ENCODE data around the gene NOVA2.

Gene NOVA2

GRCh38 chr19:45985321-45985720, 11.7 kb upstream of the NOVA2 start:
- ATAC-seq (ENCODE audit: insufficient read depth, low read depth) (no peak), DNase-seq (no peak)
- Histone ChIP-seq H3K79me2 (ENCODE audit: insufficient read depth, low read length) (no peaks in the 10 kb centered on the region), H4K20me1 (ENCODE audit: insufficient read depth, low read length) (no peaks in the 10 kb centered on the region), H3K4me3 (ENCODE audit: low read depth in 1 of 2, low read length in 2 of 2) (no peak overlapping the region), H2AFZ (ENCODE audit: low read depth, low read length) (no peak overlapping the region), H3K4me2 (ENCODE audit: insufficient read depth, low read length) (no peak overlapping the region), H3K9ac (ENCODE audit: low read depth, low read length) (no peak overlapping the region), H3K4me1 (ENCODE audit: insufficient read depth, low read length) (no peaks in the 10 kb centered on the region), H3K9me3 (ENCODE audit: insufficient read depth, low read length, severe bottlenecking) (no peaks in the 10 kb centered on the region), H3K27ac (ENCODE audit: low read length) (no peak overlapping the region), H3K36me3 (ENCODE audit: insufficient read depth, low read length) (no peaks in the 10 kb centered on the region), H3K27me3 (ENCODE audit: insufficient read depth, low read length, poor library complexity) (peaks cover 2% of the 10 kb centered on the region)
- no peak for TF ChIP-seq EZH2 (IDR thresholded peaks at IDR 0.05; ENCODE audit: borderline replicate concordance, low read depth, low read length, severe bottlenecking)
- no peak for TF ChIP-seq CTCF (IDR thresholded peaks at IDR 0.05; ENCODE audit: borderline replicate concordance, extremely low read depth, low read length, poor library complexity, severe bottlenecking)

GRCh38 chr19:45981350-45981749, 7.7 kb upstream of the NOVA2 start:
- Histone ChIP-seq H3K79me2 (ENCODE audit: insufficient read depth, low read length) (no peaks in the 10 kb centered on the region), H3K4me2 (ENCODE audit: insufficient read depth, low read length) (no peak overlapping the region), H3K4me1 (ENCODE audit: insufficient read depth, low read length) (no peaks in the 10 kb centered on the region), H4K20me1 (ENCODE audit: insufficient read depth, low read length) (no peaks in the 10 kb centered on the region), H3K27ac (ENCODE audit: low read length) (no peak overlapping the region), H3K9ac (ENCODE audit: low read depth, low read length) (no peak overlapping the region), H3K36me3 (ENCODE audit: insufficient read depth, low read length) (no peaks in the 10 kb centered on the region), H3K4me3 (ENCODE audit: low read depth in 1 of 2, low read length in 2 of 2) (no peak overlapping the region), H3K27me3 (ENCODE audit: insufficient read depth, low read length, poor library complexity) (no peaks in the 10 kb centered on the region), H3K9me3 (ENCODE audit: insufficient read depth, low read length, severe bottlenecking) (no peaks in the 10 kb centered on the region), H2AFZ (ENCODE audit: low read depth, low read length) (no peak overlapping the region)
- ATAC-seq (ENCODE audit: insufficient read depth, low read depth) = no peak
- no peak for TF ChIP-seq EZH2 (IDR thresholded peaks at IDR 0.05; ENCODE audit: borderline replicate concordance, low read depth, low read length, severe bottlenecking)
- no peak for TF ChIP-seq CTCF (IDR thresholded peaks at IDR 0.05; ENCODE audit: borderline replicate concordance, extremely low read depth, low read length, poor library complexity, severe bottlenecking)
- no peak for DNase-seq

GRCh38 chr19:45978156-45978555, 4.5 kb upstream of the NOVA2 start:
- no peaks in the 10 kb centered on the region for H3K27me3 ChIP-seq (ENCODE audit: insufficient read depth, low read length, poor library complexity)
- no peak for DNase-seq
- H3K4me2 ChIP-seq (ENCODE audit: insufficient read depth, low read length) = no peak overlapping the region
- TF ChIP-seq CTCF (IDR thresholded peaks at IDR 0.05; ENCODE audit: borderline replicate concordance, extremely low read depth, low read length, poor library complexity, severe bottlenecking) (no peak), EZH2 (IDR thresholded peaks at IDR 0.05; ENCODE audit: borderline replicate concordance, low read depth, low read length, severe bottlenecking) (no peak)
- no peak overlapping the region for H3K4me3 ChIP-seq (ENCODE audit: low read depth in 1 of 2, low read length in 2 of 2)
- no peak overlapping the region for H3K9ac ChIP-seq (ENCODE audit: low read depth, low read length)
- no peaks in the 10 kb centered on the region for H3K9me3 ChIP-seq (ENCODE audit: insufficient read depth, low read length, severe bottlenecking)
- no peak overlapping the region for H3K27ac ChIP-seq (ENCODE audit: low read length)
- no peaks in the 10 kb centered on the region for H3K79me2 ChIP-seq (ENCODE audit: insufficient read depth, low read length)
- no peaks in the 10 kb centered on the region for H3K4me1 ChIP-seq (ENCODE audit: insufficient read depth, low read length)
- H4K20me1 ChIP-seq (ENCODE audit: insufficient read depth, low read length) = no peaks in the 10 kb centered on the region
- no peak for ATAC-seq (ENCODE audit: insufficient read depth, low read depth)
- no peaks in the 10 kb centered on the region for H3K36me3 ChIP-seq (ENCODE audit: insufficient read depth, low read length)
- no peak overlapping the region for H2AFZ ChIP-seq (ENCODE audit: low read depth, low read length)

- no peak overlapping the region for H3K9ac ChIP-seq (ENCODE audit: low read depth, low read length)
- no peaks in the 10 kb centered on the region for H3K4me1 ChIP-seq (ENCODE audit: insufficient read depth, low read length)
- peaks cover 12% of the 10 kb centered on the region for H3K27me3 ChIP-seq (ENCODE audit: insufficient read depth, low read length, poor library complexity)
- H3K9me3 ChIP-seq (ENCODE audit: insufficient read depth, low read length, severe bottlenecking) = no peaks in the 10 kb centered on the region
- no peak overlapping the region for H3K27ac ChIP-seq (ENCODE audit: low read length)
- ATAC-seq (ENCODE audit: insufficient read depth, low read depth) (no peak), DNase-seq (no peak)
- no peak overlapping the region for H3K4me2 ChIP-seq (ENCODE audit: insufficient read depth, low read length)
- H4K20me1 ChIP-seq (ENCODE audit: insufficient read depth, low read length) = peaks cover 1% of the 10 kb centered on the region; the same call in 1 of the 2 replicates
- H2AFZ ChIP-seq (ENCODE audit: low read depth, low read length) = no peak overlapping the region
- H3K79me2 ChIP-seq (ENCODE audit: insufficient read depth, low read length) = no peaks in the 10 kb centered on the region
- TF ChIP-seq CTCF (IDR thresholded peaks at IDR 0.05; ENCODE audit: borderline replicate concordance, extremely low read depth, low read length, poor library complexity, severe bottlenecking) (no peak), EZH2 (IDR thresholded peaks at IDR 0.05; ENCODE audit: borderline replicate concordance, low read depth, low read length, severe bottlenecking) (no peak)
- H3K36me3 ChIP-seq (ENCODE audit: insufficient read depth, low read length) = no peaks in the 10 kb centered on the region
- no peak overlapping the region for H3K4me3 ChIP-seq (ENCODE audit: low read depth in 1 of 2, low read length in 2 of 2)
Measured at GRCh38 chr19:45976178-45976577, 2.5 kb upstream of the NOVA2 start.

Measured in DND-41 (cell line).